BLaER1 (cell line): ENCODE data around the gene PPP1R3G.

Experiments
- H3K27ac ChIP-seq: shearing (Covaris generic); formaldehyde crosslinking; 2 replicates; pipeline ENCODE4 v1.8.1; 2022
- H3K27me3 ChIP-seq: shearing (Covaris generic); formaldehyde crosslinking; 2 replicates; pipeline ENCODE4 v1.8.1; 2022
- H3K36me3 ChIP-seq: shearing (Covaris generic); formaldehyde crosslinking; 2 replicates; pipeline ENCODE4 v1.8.1; 2022
- H3K4me1 ChIP-seq: shearing (Covaris generic); formaldehyde crosslinking; 2 replicates; pipeline ENCODE4 v1.8.1; 2022
- H3K4me2 ChIP-seq: shearing (Covaris generic); formaldehyde crosslinking; 2 replicates; pipeline ENCODE4 v1.8.1; 2022
- H3K4me3 ChIP-seq: shearing (Covaris generic); formaldehyde crosslinking; 2 replicates; pipeline ENCODE4 v1.8.1; 2022
- H3K9ac ChIP-seq: shearing (Covaris generic); formaldehyde crosslinking; 2 replicates; pipeline ENCODE4 v1.8.1; 2022
- H3K9me3 ChIP-seq: shearing (Covaris generic); formaldehyde crosslinking; 2 replicates; pipeline ENCODE4 v1.8.1; 2022
- H4K20me1 ChIP-seq: shearing (Covaris generic); formaldehyde crosslinking; 2 replicates; pipeline ENCODE4 v1.8.1; 2022
- Cebpa-rat ChIP-seq: shearing (Covaris generic); IDR thresholded peaks from 2 replicates; pipeline ENCODE4 v1.8.1; 2022

The PPP1R3G gene

DNA sequence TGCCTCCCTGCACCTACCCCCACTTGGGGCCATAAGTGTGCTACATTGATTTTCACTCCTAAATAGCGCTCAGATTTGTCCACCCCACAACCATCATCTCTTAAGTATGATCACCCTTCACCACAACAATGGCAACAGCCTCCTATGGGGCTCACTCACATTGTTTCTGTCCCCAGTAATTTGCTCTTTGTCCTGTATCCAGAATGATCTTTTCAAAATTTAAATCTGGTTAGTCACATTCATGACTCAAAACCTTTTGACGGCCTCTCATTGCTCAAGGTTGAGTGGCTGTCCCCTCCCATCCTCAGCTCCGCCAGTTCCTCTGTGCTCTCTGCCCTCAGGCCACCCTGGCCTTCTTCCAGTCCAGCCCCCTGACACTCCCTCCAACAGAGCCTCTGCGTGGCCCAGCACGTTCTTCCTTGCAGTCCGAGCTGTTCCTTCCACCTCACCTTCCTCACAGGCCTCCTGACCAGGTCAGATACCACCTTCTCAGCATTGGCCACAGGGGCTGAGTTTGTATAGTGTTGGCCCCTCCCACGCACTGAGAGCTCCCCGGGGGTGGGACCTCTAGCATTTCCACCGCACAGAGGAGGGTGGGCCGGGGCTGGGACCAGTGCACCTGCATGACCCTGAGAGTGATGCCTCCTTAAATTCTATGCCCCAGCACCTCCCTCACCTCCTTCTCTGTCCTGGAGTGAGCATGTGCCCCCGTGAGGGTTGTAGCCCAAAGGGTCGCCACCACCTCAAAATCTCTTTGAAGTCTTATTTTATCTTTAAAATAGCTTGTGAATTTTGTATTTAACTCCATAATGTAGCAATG is 2.4 kb upstream of the PPP1R3G start:
- Histone ChIP-seq H4K20me1 (peaks cover 24% of the 10 kb centered on the region), H3K4me2 (no peak overlapping the region), H3K27ac (no peak overlapping the region), H3K9ac (no peak overlapping the region), H3K4me3 (no peak overlapping the region), H3K9me3 (peaks cover 8% of the 10 kb centered on the region; the same call in 1 of the 2 replicates), H3K4me1 (peaks cover 21% of the 10 kb centered on the region), H3K36me3 (no peaks in the 10 kb centered on the region), H3K27me3 (peaks cover 57% of the 10 kb centered on the region)
- TF ChIP-seq Cebpa-rat: no peak

DNA sequence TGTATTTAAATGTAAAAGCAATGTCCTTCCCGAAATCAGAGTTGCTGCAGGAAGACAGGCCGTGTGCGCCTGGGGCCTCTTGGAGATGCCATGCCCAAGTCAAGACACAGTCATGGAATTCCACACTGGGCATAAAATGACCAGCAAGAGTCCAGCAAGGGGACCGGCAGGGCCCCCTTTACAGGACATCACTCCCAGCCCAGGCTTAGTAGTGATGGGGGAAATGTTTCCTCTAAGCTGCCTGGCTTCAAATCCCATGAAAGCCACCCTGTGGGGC is 1.9 kb upstream of the PPP1R3G start:
- H3K4me2 ChIP-seq: no peak overlapping the region
- H3K9me3 ChIP-seq: peaks cover 8% of the 10 kb centered on the region; the same call in 1 of the 2 replicates
- TF ChIP-seq Cebpa-rat: no peak
- no peak overlapping the region for H3K27ac ChIP-seq
- H3K36me3 ChIP-seq: no peaks in the 10 kb centered on the region
- H3K27me3 ChIP-seq: peaks cover 61% of the 10 kb centered on the region
- H3K4me3 ChIP-seq: no peak overlapping the region
- peaks cover 21% of the 10 kb centered on the region for H3K4me1 ChIP-seq
- no peak overlapping the region for H3K9ac ChIP-seq
- peaks cover 24% of the 10 kb centered on the region for H4K20me1 ChIP-seq

DNA sequence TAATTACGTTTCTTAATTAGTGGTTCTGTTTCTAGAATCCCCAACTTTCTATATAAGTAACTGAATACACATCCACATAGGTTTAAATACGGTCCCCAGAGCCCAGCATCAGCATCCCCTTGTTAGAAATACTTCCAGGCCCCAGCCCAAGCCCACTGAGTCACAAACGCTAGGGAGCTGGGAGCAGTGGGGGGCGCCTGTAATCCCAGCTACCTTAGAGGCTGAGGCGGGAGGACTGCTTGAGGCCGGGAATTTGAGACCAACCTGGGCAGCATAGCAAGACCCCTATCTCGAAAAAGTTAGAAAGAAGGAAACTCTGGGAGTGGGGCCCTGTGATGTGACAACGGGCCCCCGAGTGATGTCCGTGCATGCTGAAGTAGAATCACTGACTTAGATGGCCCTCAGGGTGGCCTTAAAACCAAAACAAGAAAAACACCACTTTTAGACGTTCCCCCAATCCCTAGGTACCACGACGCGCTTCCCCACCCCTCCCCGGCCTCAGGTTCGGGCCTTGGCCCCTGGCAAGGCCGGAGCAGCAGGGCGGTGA is 1.3 kb upstream of the PPP1R3G start:
- Histone ChIP-seq H3K4me1 (peaks cover 21% of the 10 kb centered on the region), H3K27ac (no peak overlapping the region), H3K4me3 (peak overlapping the region; percentile 72), H3K4me2 (peak overlapping the region; percentile 99), H3K27me3 (peaks cover 61% of the 10 kb centered on the region), H3K9me3 (peaks cover 8% of the 10 kb centered on the region; the same call in 1 of the 2 replicates), H4K20me1 (peaks cover 24% of the 10 kb centered on the region), H3K36me3 (no peaks in the 10 kb centered on the region), H3K9ac (peak overlapping the region; percentile 58; the same call in 1 of the 2 replicates)
- no peak for TF ChIP-seq Cebpa-rat

DNA sequence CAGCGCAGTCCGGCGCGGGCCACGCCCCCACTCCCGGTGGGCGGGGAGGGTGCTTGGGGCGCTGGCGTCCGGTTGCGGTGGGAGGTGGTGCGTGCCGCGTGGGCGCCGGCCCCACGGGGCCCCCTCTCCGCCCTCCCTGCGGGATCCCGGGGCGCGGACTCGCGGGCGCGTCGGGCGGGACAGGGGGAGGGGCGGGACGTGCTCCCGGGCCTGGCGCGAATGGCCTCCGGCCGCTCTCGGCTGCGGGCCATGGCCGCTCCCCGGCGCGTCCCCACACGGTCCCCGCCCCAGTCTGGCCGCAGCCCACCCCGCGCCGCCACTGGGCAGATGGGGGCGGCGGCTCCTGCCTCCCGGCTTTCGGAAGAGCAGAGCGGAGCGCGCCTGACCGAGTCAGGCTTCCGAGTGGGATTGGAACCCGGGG is 771 bp upstream of the PPP1R3G start:
- Histone ChIP-seq H3K9me3 (peaks cover 8% of the 10 kb centered on the region; the same call in 1 of the 2 replicates), H3K27me3 (peaks cover 61% of the 10 kb centered on the region), H4K20me1 (peaks cover 24% of the 10 kb centered on the region), H3K4me1 (peaks cover 21% of the 10 kb centered on the region), H3K27ac (no peak overlapping the region), H3K9ac (peak overlapping the region; percentile 58), H3K36me3 (no peaks in the 10 kb centered on the region), H3K4me2 (peak overlapping the region; percentile 99), H3K4me3 (peak overlapping the region; percentile 72)
- TF ChIP-seq Cebpa-rat: no peak

DNA sequence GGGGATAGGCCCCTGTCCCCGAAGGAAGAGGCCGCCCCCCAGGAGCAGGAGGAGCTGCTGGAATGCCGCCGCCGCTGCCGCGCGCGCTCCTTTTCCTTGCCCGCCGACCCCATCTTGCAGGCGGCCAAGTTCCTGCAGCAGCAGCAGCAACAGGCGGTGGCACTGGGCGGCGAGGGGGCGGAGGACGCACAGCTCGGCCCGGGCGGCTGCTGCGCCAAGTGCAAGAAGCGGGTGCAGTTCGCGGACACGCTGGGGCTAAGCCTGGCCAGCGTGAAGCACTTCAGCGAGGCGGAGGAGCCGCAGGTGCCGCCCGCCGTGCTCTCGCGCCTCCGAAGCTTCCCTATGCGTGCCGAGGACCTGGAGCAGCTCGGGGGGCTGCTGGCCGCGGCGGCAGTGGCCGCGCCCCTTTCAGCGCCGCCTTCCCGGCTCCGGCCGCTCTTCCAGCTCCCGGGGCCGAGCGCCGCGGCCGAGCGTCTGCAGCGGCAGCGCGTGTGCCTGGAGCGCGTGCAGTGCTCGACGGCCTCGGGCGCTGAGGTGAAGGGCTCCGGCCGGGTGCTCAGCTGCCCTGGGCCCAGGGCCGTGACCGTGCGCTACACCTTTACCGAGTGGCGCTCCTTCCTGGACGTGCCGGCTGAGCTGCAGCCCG is 630 bp downstream of the PPP1R3G start:
- peak overlapping the region; percentile 58 for H3K9ac ChIP-seq
- H3K4me3 ChIP-seq: peak overlapping the region; percentile 72
- TF ChIP-seq Cebpa-rat: no peak
- H3K27ac ChIP-seq: no peak overlapping the region
- H3K36me3 ChIP-seq: no peaks in the 10 kb centered on the region
- peaks cover 34% of the 10 kb centered on the region for H3K4me1 ChIP-seq
- peaks cover 61% of the 10 kb centered on the region for H3K27me3 ChIP-seq
- peaks cover 24% of the 10 kb centered on the region for H4K20me1 ChIP-seq
- H3K4me2 ChIP-seq: peak overlapping the region; percentile 99
- H3K9me3 ChIP-seq: peaks cover 8% of the 10 kb centered on the region; the same call in 1 of the 2 replicates

DNA sequence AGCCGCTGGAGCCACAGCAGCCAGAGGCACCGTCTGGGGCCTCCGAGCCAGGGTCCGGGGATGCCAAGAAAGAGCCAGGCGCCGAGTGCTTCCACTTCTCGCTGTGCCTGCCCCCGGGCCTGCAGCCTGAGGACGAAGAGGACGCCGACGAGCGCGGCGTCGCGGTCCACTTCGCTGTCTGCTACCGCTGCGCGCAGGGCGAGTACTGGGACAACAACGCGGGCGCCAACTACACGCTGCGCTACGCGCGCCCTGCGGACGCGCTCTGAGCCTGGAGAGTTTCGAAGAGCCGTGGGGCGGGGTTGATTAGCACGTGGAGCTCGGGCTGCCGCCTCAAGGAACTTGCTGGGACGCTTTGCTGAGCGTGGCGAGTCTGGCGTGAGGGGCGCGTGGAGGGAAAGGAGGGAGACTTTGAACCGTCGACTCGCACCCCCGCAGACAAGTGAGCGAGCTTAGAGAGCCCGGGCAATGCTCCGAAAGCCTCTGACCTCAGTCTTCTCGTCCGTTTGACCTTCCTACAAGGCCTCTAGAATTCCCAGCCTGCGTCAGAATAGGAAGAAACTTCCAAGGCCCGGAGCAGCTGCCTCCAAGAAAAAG is 1.3 kb downstream of the PPP1R3G start:
- H3K9ac ChIP-seq: no peak overlapping the region
- H3K4me3 ChIP-seq: peak overlapping the region; percentile 72; the same call in 1 of the 2 replicates
- no peak for TF ChIP-seq Cebpa-rat
- H3K27ac ChIP-seq: no peak overlapping the region
- H3K4me1 ChIP-seq: peaks cover 40% of the 10 kb centered on the region
- H3K4me2 ChIP-seq: peak overlapping the region; percentile 99
- peaks cover 8% of the 10 kb centered on the region; the same call in 1 of the 2 replicates for H3K9me3 ChIP-seq
- H3K36me3 ChIP-seq: no peaks in the 10 kb centered on the region
- H4K20me1 ChIP-seq: peaks cover 24% of the 10 kb centered on the region
- H3K27me3 ChIP-seq: peaks cover 61% of the 10 kb centered on the region

DNA sequence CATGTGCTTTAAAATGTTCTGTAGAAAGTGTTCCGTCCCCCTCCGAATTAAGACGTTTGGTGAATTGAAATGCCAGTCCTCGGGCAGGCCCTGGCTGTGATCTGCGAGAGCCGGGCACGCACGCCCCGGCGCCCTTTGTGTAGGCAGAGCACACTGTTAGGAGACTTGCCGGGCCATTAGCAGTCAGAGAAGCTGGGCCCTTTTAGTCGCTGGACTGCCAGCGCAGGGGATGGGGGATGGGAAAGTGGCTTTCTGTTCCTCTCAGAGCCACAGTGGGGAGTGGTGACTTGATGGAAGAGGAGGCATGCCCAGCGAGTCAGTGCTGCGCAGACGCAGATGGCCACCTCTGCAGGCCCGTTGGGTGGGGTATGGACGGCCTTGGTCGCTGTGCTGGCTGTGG is 2.2 kb downstream of the PPP1R3G start:
- TF ChIP-seq Cebpa-rat: no peak
- no peak overlapping the region for H3K4me2 ChIP-seq
- peaks cover 57% of the 10 kb centered on the region for H3K27me3 ChIP-seq

DNA sequence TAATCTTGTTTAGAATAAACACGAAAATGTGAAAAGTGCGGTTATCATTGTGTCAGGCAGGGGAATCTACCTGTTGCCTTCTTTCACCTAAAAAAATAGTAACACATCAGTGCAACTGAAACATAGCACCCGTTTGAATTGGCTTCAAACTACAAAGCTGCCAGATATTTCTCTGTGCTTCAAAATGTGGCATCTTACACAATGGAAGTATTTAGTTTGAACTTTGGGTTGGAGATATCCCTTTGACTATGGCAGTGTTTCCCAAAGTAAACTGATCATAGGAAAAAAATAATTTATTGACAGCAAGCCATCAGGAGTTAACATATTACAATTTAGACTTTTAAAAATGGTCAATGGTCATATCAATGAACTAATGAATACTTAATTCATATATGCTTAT is 3.6 kb downstream of the PPP1R3G start:
- no peak overlapping the region for H3K4me2 ChIP-seq
- H3K9me3 ChIP-seq: peaks cover 8% of the 10 kb centered on the region; the same call in 1 of the 2 replicates
- no peaks in the 10 kb centered on the region for H3K36me3 ChIP-seq
- H3K4me1 ChIP-seq: peaks cover 46% of the 10 kb centered on the region
- H3K9ac ChIP-seq: no peak overlapping the region
- peaks cover 43% of the 10 kb centered on the region for H3K27me3 ChIP-seq
- no peak overlapping the region for H3K27ac ChIP-seq
- no peak for TF ChIP-seq Cebpa-rat
- no peak overlapping the region for H3K4me3 ChIP-seq
- peaks cover 24% of the 10 kb centered on the region for H4K20me1 ChIP-seq

More for the DNA sequence above, 2.2 kb downstream of the PPP1R3G start:
- Histone ChIP-seq H3K36me3 (no peaks in the 10 kb centered on the region), H3K4me3 (no peak overlapping the region), H3K4me1 (peaks cover 46% of the 10 kb centered on the region), H3K9me3 (peaks cover 8% of the 10 kb centered on the region; the same call in 1 of the 2 replicates), H3K9ac (no peak overlapping the region), H4K20me1 (peaks cover 24% of the 10 kb centered on the region), H3K27ac (no peak overlapping the region)

DNA sequence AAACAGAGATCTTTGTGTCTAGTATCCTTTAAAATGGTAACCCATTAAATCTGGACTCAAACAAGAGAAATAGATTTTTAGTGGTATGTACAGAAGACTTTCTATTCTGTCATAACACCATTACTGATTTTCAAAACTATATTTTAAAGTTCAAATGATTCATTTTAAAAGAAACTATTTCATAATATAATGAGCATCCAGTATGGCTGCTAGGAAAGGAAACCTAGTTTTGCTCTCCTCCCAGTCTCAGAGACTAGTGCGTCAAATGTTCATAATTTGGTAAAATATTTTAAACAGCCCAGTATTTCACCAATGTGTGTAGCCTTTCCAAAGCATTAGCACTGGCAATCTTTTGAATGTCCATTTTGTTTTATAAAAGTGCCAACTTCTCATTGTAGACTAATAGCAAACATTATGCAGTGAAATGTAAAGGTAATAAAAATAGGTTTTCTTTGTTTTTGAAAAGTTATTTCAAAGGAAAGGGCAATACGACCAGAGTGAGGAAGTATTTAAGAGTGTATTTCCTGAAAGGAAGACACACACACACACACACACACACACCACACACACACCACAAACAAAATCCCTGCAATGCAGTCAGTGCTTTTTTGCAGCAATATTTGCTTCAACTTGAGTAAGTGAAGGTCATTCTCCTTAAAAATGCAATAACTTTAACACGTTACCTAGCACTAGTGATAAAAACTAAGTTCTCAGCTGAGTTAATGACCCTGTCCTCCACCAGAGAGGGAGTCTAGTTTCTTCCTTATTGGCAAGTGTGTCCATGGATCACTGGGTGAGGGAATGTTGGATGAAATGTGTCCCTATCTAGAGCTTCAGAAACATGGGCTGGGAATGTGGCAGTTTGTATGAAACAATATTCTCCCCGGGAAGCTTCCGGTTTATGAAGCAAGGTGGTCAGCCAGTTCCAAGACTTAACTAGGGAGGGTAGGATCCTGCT is 4.6 kb downstream of the PPP1R3G start:
- H3K4me1 ChIP-seq: peaks cover 38% of the 10 kb centered on the region
- TF ChIP-seq Cebpa-rat: no peak
- H3K27me3 ChIP-seq: peaks cover 33% of the 10 kb centered on the region
- peaks cover 24% of the 10 kb centered on the region for H4K20me1 ChIP-seq
- no peak overlapping the region for H3K4me3 ChIP-seq
- H3K9ac ChIP-seq: no peak overlapping the region
- H3K4me2 ChIP-seq: peak overlapping the region; percentile 42
- H3K9me3 ChIP-seq: peaks cover 8% of the 10 kb centered on the region; the same call in 1 of the 2 replicates
- H3K36me3 ChIP-seq: no peaks in the 10 kb centered on the region
- H3K27ac ChIP-seq: no peak overlapping the region
